RPMI8226 (cell line): Measurements from ENCODE around the gene WNK1.
"Not testable (repeated sequence)": the region's sequence is repeated elsewhere in the genome, so short reads cannot be mapped to it uniquely, and the experiment has no call there.

Experiments used
- DNase-seq: peaks from one replicate; pipeline ENCODE4 v3.0.0-alpha.2; 2015

WNK1 gene

GRCh38 chr12:779745-780734 lies 27.7 kb downstream of the WNK1 start:
- no peak for DNase-seq

GRCh38 chr12:780750-781379 lies 28.5 kb downstream of the WNK1 start:
- DNase-seq, result no peak

- no peak for DNase-seq
These were observed 33.3 kb downstream of the WNK1 start for GRCh38 chr12:785706-786105.

DNA sequence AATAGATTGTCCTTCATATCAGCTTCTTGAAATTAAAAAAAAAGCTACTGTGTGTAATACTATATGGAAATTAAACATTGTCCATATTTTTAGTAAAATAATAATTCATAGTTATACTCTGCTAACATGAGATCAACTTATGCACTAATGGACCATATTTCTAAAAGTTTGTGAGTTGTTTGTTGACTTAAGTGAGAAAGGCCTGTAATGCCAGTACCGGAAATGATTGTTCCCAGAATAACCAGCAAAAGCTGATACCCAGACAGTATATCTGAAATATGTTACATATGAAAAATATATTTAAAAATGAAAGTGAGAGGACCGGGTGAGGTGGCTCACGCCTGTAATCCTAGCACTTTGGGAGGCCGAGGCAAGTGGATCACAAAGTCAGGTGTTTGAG lies 35.9 kb downstream of the WNK1 start:
- no peak for DNase-seq

DNA sequence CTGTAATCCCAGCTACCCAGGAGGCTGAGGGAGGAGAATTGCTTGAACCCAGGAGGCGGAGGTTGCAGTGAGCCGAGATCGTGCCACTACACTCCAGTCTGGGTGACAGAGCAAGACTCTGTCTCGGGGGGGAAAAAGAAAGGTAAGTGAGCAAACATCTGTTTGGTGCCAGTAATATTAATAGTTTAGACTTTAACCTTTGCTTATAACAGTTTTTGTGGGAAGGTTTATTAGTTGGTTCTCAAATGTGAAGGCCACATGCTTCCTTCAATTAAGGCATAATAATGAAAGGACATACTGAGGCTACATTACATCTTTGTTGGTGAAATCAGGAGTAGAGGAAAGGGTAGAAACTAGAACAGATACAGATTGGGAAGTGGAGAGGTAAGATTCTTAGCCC lies 36.4 kb downstream of the WNK1 start:
- DNase-seq, result not testable (repeated sequence)

DNA sequence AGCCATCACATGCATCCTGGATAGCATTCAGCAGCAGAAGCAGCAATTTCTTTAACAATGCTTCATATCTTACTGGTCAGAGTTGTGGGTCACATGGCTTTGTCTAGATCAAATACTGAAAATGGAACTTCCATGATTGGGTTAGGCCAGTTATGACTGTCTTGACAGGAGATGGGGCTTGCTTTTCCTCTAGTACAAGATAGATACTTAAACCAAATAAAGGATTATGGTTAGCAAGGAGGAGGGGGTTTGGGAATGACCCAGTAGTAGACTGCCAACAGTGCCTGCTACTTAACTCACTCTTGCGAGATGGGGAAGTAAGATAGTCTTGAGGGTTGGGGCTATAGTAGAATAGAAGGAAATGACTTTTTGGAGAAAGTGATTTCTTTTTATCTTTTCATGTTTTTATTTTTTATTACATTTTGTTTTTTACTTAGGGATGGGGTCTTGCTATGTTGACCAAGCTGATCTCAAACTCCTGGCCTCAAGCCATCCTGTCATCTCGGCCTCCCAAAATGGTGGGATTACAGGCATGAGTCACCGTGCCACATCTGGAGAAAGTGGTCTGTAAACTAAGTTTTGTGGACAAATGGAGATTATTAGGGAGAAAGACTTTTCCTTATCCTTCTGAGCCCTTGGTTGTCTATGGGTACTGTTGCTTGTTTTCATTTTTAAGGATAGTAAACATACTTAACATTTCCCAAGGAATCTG lies 37.6 kb downstream of the WNK1 start:
- DNase-seq, result no peak

- no peak for DNase-seq
These were observed 38.2 kb downstream of the WNK1 start for GRCh38 chr12:790608-791007.

GRCh38 chr12:793037-793436 lies 40.7 kb downstream of the WNK1 start:
- DNase-seq, result no peak

GRCh38 chr12:793711-794110 lies 41.3 kb downstream of the WNK1 start:
- DNase-seq, result no peak

DNA sequence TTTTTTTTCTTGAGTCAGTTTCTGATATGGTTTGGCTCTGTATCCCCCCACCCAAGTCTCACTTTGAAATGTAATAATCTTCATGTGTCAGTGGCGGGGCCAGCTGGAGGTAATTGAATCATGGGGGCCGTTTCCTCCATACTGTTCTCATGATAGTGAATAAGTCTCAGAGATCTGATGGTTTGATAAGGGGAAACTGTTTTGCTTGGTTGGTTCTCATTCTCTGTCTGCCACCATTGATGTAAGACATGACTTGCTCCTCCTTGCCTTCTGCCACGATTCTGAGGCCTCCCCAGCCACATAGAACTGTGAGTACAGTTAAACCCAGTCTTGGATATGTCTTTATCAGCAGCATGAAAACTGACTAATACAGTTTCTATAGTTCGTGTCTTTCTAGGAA lies 42.9 kb downstream of the WNK1 start:
- DNase-seq, result no peak

DNA sequence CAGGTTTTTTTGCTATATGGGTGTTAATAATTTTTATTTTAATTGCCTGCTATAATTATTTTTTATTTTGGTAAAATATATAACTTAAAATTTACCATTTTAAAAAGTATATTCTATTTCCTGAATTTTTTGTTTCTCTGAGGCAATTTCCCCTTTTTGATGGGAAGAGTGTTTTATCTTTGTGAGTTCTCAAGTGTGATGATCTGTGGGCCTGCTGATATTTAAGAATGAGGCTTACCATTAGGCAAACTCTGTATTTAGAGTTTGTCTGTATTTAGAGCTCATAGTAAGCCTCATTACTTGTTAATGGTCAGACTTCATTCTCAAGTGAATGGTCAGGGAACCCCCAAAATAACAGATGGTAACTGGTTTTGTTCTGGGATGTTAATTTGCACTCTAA lies 48.0 kb downstream of the WNK1 start:
- DNase-seq, result no peak

- DNase-seq, result no peak
These were observed 50.1 kb downstream of the WNK1 start for GRCh38 chr12:802242-803120.

GRCh38 chr12:805022-805632 lies 52.7 kb downstream of the WNK1 start:
- no peak for DNase-seq

- DNase-seq, result no peak
These were observed 53.9 kb downstream of the WNK1 start for GRCh38 chr12:806200-806791.

DNA sequence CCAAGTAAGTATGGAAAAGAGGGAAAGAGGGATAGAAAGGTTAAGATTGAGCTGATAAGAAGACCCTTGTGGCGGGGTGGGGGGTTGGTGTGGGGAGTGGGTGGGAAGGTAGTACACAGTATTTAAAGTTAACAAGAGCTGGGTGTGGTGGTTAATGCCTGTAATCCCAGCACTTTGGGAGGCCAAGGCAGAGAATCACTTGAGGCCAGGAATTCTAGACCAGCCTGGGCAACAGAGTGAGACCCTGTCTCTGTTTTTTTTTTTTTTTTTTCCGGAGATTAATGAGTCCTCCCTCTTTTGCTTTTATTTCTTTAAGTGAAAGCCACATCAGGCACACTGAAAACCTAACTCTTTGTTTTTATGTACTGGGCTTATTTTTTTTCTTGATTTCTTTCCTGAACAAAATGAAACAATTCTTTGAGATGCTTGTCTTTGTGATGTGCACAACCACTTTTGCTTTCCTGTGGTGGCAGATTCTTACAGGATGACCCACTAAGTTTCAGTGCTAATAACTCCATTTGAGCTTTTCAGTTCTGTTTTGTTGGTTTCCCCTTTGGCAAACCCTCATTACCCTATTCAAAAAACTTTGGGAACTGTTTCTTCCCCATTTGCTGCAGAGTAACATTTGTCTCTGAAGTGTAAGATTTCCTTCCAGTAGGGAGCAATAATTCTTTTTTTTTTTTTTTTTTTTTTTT lies 54.8 kb downstream of the WNK1 start:
- DNase-seq, result no peak

DNA sequence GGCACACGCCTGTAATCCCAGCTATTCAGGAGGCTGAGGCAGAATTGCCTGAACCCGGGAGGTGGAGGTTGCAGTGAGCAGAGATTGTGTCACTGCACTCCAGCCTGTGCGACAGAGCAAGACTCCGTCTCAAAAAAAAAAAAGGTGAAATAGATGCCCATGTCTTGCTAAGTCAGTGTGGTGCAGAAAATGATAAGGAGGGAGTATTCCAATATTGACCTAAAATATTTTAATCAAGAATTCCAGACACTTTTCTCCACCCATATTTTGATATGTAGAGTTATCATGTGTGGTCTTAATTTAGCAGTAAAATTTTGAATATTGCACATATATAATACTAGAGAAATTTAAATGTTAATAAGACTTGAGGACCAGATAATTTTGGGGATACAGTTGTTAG lies 57.7 kb downstream of the WNK1 start:
- no peak for DNase-seq

DNA sequence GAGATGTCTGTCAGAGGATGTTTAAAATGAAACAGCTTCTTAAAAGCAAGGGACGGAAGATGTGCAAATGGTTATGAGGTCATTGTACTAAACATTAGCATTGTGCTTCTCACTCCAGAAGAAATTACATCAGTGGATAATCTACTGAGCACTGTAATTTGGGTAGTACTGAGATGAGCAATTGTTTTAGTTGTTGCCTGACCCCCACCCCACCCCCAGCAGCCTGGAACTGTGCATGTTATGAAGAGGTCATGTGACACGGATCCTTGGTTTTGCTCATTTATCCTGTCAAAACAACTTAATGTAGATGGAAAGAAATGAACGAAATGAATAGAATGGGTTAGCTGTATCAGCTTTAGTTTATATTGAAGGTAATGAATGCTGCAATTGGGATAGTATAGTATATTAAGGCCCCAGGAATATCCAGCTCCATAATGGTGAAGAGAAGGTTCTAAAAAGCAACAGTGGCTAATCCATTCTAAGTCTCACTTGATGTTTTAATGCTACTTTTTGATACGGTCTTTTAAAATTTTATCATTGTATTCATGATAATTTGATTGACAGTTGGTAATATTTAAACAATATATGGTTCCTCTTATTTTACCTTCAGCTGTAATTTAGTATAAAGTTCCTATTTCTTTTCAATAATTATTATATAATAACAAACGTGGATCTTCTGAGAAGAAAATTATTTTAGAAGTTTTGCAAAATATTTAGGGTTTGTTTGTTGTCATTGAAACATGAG lies 58.5 kb downstream of the WNK1 start:
- no peak for DNase-seq

GRCh38 chr12:812950-813349 lies 60.6 kb downstream of the WNK1 start:
- no peak for DNase-seq

DNA sequence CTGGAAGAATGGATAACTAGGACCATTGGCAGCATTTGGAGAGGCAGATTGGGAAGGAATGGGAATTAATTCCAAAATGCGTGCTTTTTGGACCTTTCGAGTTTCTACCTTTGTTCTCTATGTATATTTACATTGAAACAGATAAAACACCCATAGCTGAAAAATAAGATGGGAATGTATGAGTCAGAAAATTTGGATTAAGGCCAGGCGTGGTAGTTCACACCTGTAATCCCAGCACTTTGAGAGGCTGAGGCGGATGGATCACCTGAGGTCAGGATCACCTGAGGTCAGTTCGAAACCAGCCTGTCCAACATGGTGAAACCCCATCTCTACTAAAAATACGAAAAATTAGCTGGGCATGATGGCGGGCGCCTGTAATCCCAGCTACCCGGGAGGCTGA lies 65.1 kb downstream of the WNK1 start:
- DNase-seq, result not testable (repeated sequence)

- DNase-seq, result no peak
These were observed 65.7 kb downstream of the WNK1 start for GRCh38 chr12:817941-818600.
